NCI-H2227 (cell line): ENCODE measurements around the gene PATE1.

ENCODE experiments used
- DNase-seq: peaks from one replicate; lab custom pipeline; 2025; ENCODE audit not compliant: unreplicated experiment; lab: John Stamatoyannopoulos, UW

Gene PATE1

GRCh38 chr11:125787827-125788226 is 41.7 kb downstream of the PATE1 start, which contains the start of gene PATE3:
TSS of gene PATE3 (plus strand) at chr11:125788127. CDS start at chr11:125788152, 25 bp downstream.
- no peak for DNase-seq

- DNase-seq = no peak
These were observed 44.7 kb downstream of the PATE1 start for GRCh38 chr11:125790825-125791224.

- DNase-seq = no peak
These were observed 51.6 kb downstream of the PATE1 start for GRCh38 chr11:125797641-125798040.
